Keratinocyte (primary cell): ENCODE data around the gene CGN. TPM values are rescaled to one million over a fixed set of nuclear protein-coding genes. Genes with fewer than 3 reads are reported as not detected.

Experiments
- DNase-seq: peaks from one replicate; pipeline ENCODE4 v3.0.0-alpha.2; 2011; ENCODE audit warnings: low read depth, missing footprints, low spot score
- FAIRE-seq: peaks from 2 replicates; lab custom pipeline; 2011; peaks lifted over from hg19 to GRCh38; lab: Jason Lieb, UNC
- H2AFZ ChIP-seq: 2 replicates; pipeline ENCODE4 v1.6.0; 2012; ENCODE audit warnings: low read length, control low read depth, inconsistent platforms; ENCODE audit not compliant: control insufficient read depth
- H3K27ac ChIP-seq: 2 replicates; pipeline ENCODE4 v1.5.1; 2011; ENCODE audit warnings: low read length; ENCODE audit not compliant: control insufficient read depth, insufficient read depth
- H3K27me3 ChIP-seq: 3 replicates; pipeline ENCODE4 v1.6.0; 2011; ENCODE audit warnings: low read length; ENCODE audit not compliant: control insufficient read depth, insufficient read depth; ENCODE audit errors: extremely low read depth
- H3K36me3 ChIP-seq, 2 experiments: 2 replicates in 1 of 2; 3 replicates in 1 of 2; pipeline ENCODE4 v1.5.1; 2011; ENCODE audit warnings: low read length in 2 of 2, mild to moderate bottlenecking in 1 of 2; ENCODE audit not compliant: control insufficient read depth in 2 of 2, insufficient read depth in 2 of 2; ENCODE audit errors: extremely low read depth in 1 of 2
- H3K4me1 ChIP-seq: 3 replicates; pipeline ENCODE4 v1.5.1; 2011; ENCODE audit warnings: low read length; ENCODE audit not compliant: control insufficient read depth, insufficient read depth; ENCODE audit errors: extremely low read depth
- H3K4me2 ChIP-seq: 3 replicates; pipeline ENCODE4 v1.6.0; 2011; ENCODE audit warnings: low read depth, low read length; ENCODE audit not compliant: control insufficient read depth, insufficient read depth; ENCODE audit errors: extremely low read depth
- H3K4me3 ChIP-seq, 3 experiments: fragments of 200-600 bp in 1 of 3; sonication (generic) in 1 of 3; 2 replicates in 2 of 3; 3 replicates in 1 of 3; pipeline ENCODE4 v1.5.1; 2011 to 2016; ENCODE audit warnings: low read length in 3 of 3, mild to moderate bottlenecking in 3 of 3, control low read depth in 2 of 3, inconsistent platforms in 1 of 3, low read depth in 1 of 3, mixed read lengths in 1 of 3, mixed run types in 1 of 3, moderate library complexity in 1 of 3; ENCODE audit not compliant: control insufficient read depth in 2 of 3, insufficient read depth in 2 of 3; ENCODE audit errors: extremely low read depth in 1 of 3
- H3K79me2 ChIP-seq: 2 replicates; pipeline ENCODE4 v1.6.0; 2012; ENCODE audit warnings: low read length; ENCODE audit not compliant: control insufficient read depth, insufficient read depth
- H3K9ac ChIP-seq: 3 replicates; pipeline ENCODE4 v1.6.0; 2011; ENCODE audit warnings: low read length; ENCODE audit not compliant: control insufficient read depth, insufficient read depth; ENCODE audit errors: extremely low read depth
- H3K9me1 ChIP-seq: 3 replicates; pipeline ENCODE4 v1.6.0; 2011; ENCODE audit warnings: low read length; ENCODE audit not compliant: control insufficient read depth, insufficient read depth; ENCODE audit errors: extremely low read depth
- H3K9me3 ChIP-seq: 2 replicates; pipeline ENCODE4 v1.5.1; 2012; ENCODE audit warnings: low read depth, low read length; ENCODE audit not compliant: control insufficient read depth
- H4K20me1 ChIP-seq: 3 replicates; pipeline ENCODE4 v1.6.0; 2011; ENCODE audit warnings: low read length; ENCODE audit not compliant: control insufficient read depth, insufficient read depth; ENCODE audit errors: extremely low read depth
- EZH2 ChIP-seq: IDR thresholded peaks from one replicate; pipeline ENCODE4 v1.6.1; 2012; ENCODE audit warnings: inconsistent platforms, mild to moderate bottlenecking, low read length, moderate library complexity
- dilution Hi-C: fragments of 300-500 bp; cut with MboI; formaldehyde crosslinking; loops from one replicate; pipeline ENCODE4 v1.7.0; 2020; ENCODE audit warnings: low sequenced_read_pairs; ENCODE audit not compliant: extremely low pct_ligation_motif_present
- polyA plus RNA-seq, 5 experiments: library from polyadenylated mRNA; depleted of rRNA in 3 of 5; stranded (reverse) in 3 of 5; stranded (forward) in 1 of 5; unstranded in 1 of 5; fragments of >200 nt; gene quantifications; 1 replicate in 1 of 5; 2 replicates in 3 of 5; 3 replicates in 1 of 5; pipeline versions ENCODE4 v1.2.1 to v1.2.3, GENCODE V29; 2011 to 2012; ENCODE audit warnings: missing spikeins in 2 of 5, low read depth in 1 of 5, low replicate concordance in 1 of 5
- TF ChIP-seq, protein P1 (sequence below), 3 experiments: IDR thresholded peaks in 1 of 3; conservative IDR thresholded peaks in 1 of 3; optimal IDR thresholded peaks in 1 of 3; 2 replicates in 2 of 3; 3 replicates in 1 of 3; pipeline versions ENCODE3 to v1.5.1; 2011; ENCODE audit warnings: low read length in 3 of 3, mild to moderate bottlenecking in 3 of 3, moderate library complexity in 2 of 3, control low read depth in 1 of 3, inconsistent platforms in 1 of 3; ENCODE audit not compliant: insufficient read depth in 2 of 3; ENCODE audit errors: extremely low read depth in 1 of 3

CGN gene
- polyA plus RNA-seq, 1 donor (not counting 4 experiments of a cell fraction or from before 2014, with no cell fraction given) = 2.9 TPM

DNA sequence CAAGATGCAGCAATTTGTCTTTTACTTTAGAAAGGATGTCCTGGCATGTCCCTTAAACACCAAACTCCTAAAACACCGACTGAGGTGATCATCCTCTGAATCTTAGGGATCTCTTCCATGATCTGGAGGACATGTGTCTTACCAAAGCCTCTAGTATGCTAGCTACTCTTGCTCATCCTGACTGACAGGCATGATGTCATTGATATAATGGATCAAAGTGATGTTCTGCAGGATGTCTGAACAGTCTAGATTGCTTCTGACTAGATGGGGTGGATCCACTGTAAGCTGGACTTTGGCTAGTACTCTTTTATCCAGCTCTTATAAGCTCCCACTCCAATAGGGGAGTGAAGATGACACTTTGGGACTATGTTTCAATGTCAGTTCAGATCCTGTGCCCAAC, 11.3 kb upstream of the CGN start:
- H4K20me1 ChIP-seq = no peaks in the 10 kb centered on the region
- no peaks in the 10 kb centered on the region for H3K9me1 ChIP-seq
- H3K9ac ChIP-seq = no peak overlapping the region
- dilution Hi-C loops = no loop called here
- H3K36me3 ChIP-seq = no peaks in the 10 kb centered on the region
- H3K9me3 ChIP-seq = no peaks in the 10 kb centered on the region
- no peak overlapping the region for H3K27ac ChIP-seq
- no peaks in the 10 kb centered on the region for H3K27me3 ChIP-seq
- TF ChIP-seq, protein P1, sequence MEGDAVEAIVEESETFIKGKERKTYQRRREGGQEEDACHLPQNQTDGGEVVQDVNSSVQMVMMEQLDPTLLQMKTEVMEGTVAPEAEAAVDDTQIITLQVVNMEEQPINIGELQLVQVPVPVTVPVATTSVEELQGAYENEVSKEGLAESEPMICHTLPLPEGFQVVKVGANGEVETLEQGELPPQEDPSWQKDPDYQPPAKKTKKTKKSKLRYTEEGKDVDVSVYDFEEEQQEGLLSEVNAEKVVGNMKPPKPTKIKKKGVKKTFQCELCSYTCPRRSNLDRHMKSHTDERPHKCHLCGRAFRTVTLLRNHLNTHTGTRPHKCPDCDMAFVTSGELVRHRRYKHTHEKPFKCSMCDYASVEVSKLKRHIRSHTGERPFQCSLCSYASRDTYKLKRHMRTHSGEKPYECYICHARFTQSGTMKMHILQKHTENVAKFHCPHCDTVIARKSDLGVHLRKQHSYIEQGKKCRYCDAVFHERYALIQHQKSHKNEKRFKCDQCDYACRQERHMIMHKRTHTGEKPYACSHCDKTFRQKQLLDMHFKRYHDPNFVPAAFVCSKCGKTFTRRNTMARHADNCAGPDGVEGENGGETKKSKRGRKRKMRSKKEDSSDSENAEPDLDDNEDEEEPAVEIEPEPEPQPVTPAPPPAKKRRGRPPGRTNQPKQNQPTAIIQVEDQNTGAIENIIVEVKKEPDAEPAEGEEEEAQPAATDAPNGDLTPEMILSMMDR (optimal IDR thresholded peaks at IDR 0.05 in 1 of 3, IDR thresholded peaks at IDR 0.05 in 1 of 3, conservative IDR thresholded peaks at IDR 0.05 in 1 of 3; ENCODE audit: extremely low read depth in 1 of 3, insufficient read depth in 2 of 3, low read length in 3 of 3) = no peak
- no peak for TF ChIP-seq EZH2
- no peak for DNase-seq
- H2AFZ ChIP-seq = no peak overlapping the region
- peaks cover 23% of the 10 kb centered on the region for H3K4me1 ChIP-seq
- H3K4me2 ChIP-seq = no peak overlapping the region
- H3K79me2 ChIP-seq = no peaks in the 10 kb centered on the region
- H3K4me3 ChIP-seq = no peak overlapping the region
- no peak for FAIRE-seq

DNA sequence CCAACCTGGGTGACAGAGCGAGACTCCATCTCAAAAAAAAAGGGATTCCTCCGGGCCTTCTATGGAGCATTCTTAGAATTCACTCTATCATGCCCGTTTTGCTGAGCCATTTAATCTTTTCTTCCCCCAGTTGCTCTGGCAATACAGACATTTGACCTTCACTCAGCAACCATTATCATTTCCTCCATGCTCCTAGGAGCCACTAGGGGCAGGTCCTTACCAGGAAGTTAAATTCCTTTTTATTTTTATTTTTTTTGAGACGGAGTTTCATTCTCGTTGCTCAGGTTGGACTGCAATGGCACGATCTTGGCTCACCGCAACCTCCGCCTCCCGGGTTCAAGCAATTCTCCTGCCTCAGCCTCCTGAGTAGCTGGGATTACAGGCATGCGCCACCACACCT, 9.7 kb upstream of the CGN start:
- Histone ChIP-seq H3K9me1 (no peaks in the 10 kb centered on the region), H3K9me3 (no peaks in the 10 kb centered on the region), H4K20me1 (no peaks in the 10 kb centered on the region), H3K27me3 (no peaks in the 10 kb centered on the region), H3K27ac (no peak overlapping the region), H3K4me2 (no peak overlapping the region), H3K36me3 (no peaks in the 10 kb centered on the region), H3K4me1 (peaks cover 14% of the 10 kb centered on the region), H3K79me2 (no peaks in the 10 kb centered on the region), H3K4me3 (no peak overlapping the region), H3K9ac (no peak overlapping the region), H2AFZ (no peak overlapping the region)
- FAIRE-seq (no peak), DNase-seq (no peak)
- TF ChIP-seq, protein P1 (optimal IDR thresholded peaks at IDR 0.05 in 1 of 3, IDR thresholded peaks at IDR 0.05 in 1 of 3, conservative IDR thresholded peaks at IDR 0.05 in 1 of 3; ENCODE audit: extremely low read depth in 1 of 3, insufficient read depth in 2 of 3, low read length in 3 of 3) = peak in 1 of 3 experiments; percentile 36
- TF ChIP-seq EZH2 = no peak
- dilution Hi-C loops = no loop called here
